ENCODE measurements around the gene GLCCI1.

- TF ChIP-seq RAD21 (conservative IDR thresholded peaks at IDR 0.05 in 1 of 2, IDR thresholded peaks at IDR 0.05 in 1 of 2) (no peak), MAZ (IDR thresholded peaks at IDR 0.05; ENCODE audit: borderline replicate concordance, low read depth, low read length) (no peak), JUN (IDR thresholded peaks at IDR 0.05) (no peak), ZFP36 (IDR thresholded peaks at IDR 0.05; ENCODE audit: borderline replicate concordance, partially characterized antibody) (no peak), POLR2A (IDR thresholded peaks at IDR 0.05; ENCODE audit: low read length) (no peak), RFX5 (IDR thresholded peaks at IDR 0.05) (no peak), CBX2 (IDR thresholded peaks at IDR 0.05; ENCODE audit: borderline replicate concordance, low read depth) (no peak), ESRRA (IDR thresholded peaks at IDR 0.05; ENCODE audit: borderline replicate concordance, low read length) (no peak), TP53 (CRISPR knock-in tag; IDR thresholded peaks at IDR 0.05) (no peak), HOXA7 (CRISPR knock-in tag; IDR thresholded peaks at IDR 0.05) (no peak), EHMT2 (IDR thresholded peaks at IDR 0.05; ENCODE audit: low read depth) (no peak), KDM1A (IDR thresholded peaks at IDR 0.05; ENCODE audit: low read depth) (no peak)
- TF ChIP-seq, protein P1, sequence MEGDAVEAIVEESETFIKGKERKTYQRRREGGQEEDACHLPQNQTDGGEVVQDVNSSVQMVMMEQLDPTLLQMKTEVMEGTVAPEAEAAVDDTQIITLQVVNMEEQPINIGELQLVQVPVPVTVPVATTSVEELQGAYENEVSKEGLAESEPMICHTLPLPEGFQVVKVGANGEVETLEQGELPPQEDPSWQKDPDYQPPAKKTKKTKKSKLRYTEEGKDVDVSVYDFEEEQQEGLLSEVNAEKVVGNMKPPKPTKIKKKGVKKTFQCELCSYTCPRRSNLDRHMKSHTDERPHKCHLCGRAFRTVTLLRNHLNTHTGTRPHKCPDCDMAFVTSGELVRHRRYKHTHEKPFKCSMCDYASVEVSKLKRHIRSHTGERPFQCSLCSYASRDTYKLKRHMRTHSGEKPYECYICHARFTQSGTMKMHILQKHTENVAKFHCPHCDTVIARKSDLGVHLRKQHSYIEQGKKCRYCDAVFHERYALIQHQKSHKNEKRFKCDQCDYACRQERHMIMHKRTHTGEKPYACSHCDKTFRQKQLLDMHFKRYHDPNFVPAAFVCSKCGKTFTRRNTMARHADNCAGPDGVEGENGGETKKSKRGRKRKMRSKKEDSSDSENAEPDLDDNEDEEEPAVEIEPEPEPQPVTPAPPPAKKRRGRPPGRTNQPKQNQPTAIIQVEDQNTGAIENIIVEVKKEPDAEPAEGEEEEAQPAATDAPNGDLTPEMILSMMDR (IDR thresholded peaks at IDR 0.05) = no peak
- TF ChIP-seq, protein P2, sequence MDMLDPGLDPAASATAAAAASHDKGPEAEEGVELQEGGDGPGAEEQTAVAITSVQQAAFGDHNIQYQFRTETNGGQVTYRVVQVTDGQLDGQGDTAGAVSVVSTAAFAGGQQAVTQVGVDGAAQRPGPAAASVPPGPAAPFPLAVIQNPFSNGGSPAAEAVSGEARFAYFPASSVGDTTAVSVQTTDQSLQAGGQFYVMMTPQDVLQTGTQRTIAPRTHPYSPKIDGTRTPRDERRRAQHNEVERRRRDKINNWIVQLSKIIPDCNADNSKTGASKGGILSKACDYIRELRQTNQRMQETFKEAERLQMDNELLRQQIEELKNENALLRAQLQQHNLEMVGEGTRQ (IDR thresholded peaks at IDR 0.05) = no peak
Observed at GRCh38 chr7:7996568-7996967, 28.0 kb downstream of the GLCCI1 start.
